Esophagus squamous epithelium (tissue), 5 donors: ENCODE measurements around the gene RNF32. TPM values are rescaled to one million over a fixed set of nuclear protein-coding genes. Genes with fewer than 3 reads are reported as not detected.

Source experiments
- DNase-seq: peaks from one replicate; lab custom pipeline; 2025; lab: John Stamatoyannopoulos, UW
- H3K27ac ChIP-seq, 4 donors: fragments of 200-600 bp; sonication (generic); one replicate each; pipeline ENCODE4 v1.5.1; 2016 to 2019; ENCODE audit warnings: mild to moderate bottlenecking in 1 of 4
- H3K27me3 ChIP-seq, 4 donors: fragments of 200-600 bp; sonication (generic); 1 replicate in 3 of 4; 2 replicates in 1 of 4; pipeline versions ENCODE4 v1.5.1 to v1.6.0; 2017 to 2021; ENCODE audit warnings: antibody characterized with exemption in 1 of 4
- H3K36me3 ChIP-seq, 3 donors: fragments of 200-600 bp; sonication (generic); one replicate each; pipeline ENCODE4 v1.5.1; 2016 to 2019
- H3K4me1 ChIP-seq, 3 donors: fragments of 200-600 bp; sonication (generic); one replicate each; pipeline ENCODE4 v1.5.1; 2017 to 2019
- H3K4me3 ChIP-seq, 4 donors: fragments of 200-600 bp; sonication (generic); 1 replicate in 3 of 4; 2 replicates in 1 of 4; pipeline ENCODE4 v1.5.1; 2016 to 2019; ENCODE audit warnings: mild to moderate bottlenecking in 2 of 4, moderate library complexity in 1 of 4
- H3K9me3 ChIP-seq, 3 donors: fragments of 200-600 bp; sonication (generic); one replicate each; pipeline ENCODE4 v1.5.1; 2016 to 2019
- CTCF ChIP-seq, 6 experiments: fragments of 450-650 bp in 4 of 6; fragments of 200-600 bp in 2 of 6; sonication (generic) in 2 of 6; IDR thresholded peaks; one replicate each; pipeline ENCODE4 v1.5.1; 2016 to 2019; ENCODE audit warnings: antibody characterized with exemption in 6 of 6, mild to moderate bottlenecking in 4 of 6, moderate library complexity in 4 of 6
- POLR2A ChIP-seq, 4 donors: fragments of 450-650 bp; IDR thresholded peaks; one replicate each; pipeline ENCODE4 v1.6.1; 2017; ENCODE audit warnings: antibody characterized with exemption in 4 of 4, mild to moderate bottlenecking in 4 of 4, moderate library complexity in 3 of 4
- WGBS, 2 donors: methylation state at CpG; one replicate each; pipeline ENCODE4 v1.1.5; 2018; 5-methylcytosine and 5-hydroxymethylcytosine counted together
- intact Hi-C: fragments of 100-400 bp; cut with DNase I; formaldehyde crosslinking; loops from one replicate; pipeline ENCODE4 v1.15.0; 2022
- total RNA-seq, 4 donors: library from RNA; depleted of rRNA; stranded (reverse); fragments of >200 nt; gene quantifications; one replicate each; pipeline ENCODE4 v1.1.0, GENCODE V29; 2016
- donor health status: DM: yes; HTN: yes; CAD: no.

Gene RNF32
- total RNA-seq, 4 donors from 2014 or later, result 0.64 to 1.7 (median 0.66) TPM; not detected in 1

- Histone ChIP-seq H3K36me3 (no peaks in the 10 kb centered on the region), H3K27me3 (peaks cover 0 to 14% (median 0%) of the 10 kb centered on the region in 4 donors), H3K4me1 (peaks cover 0 to 3% (median 0%) of the 10 kb centered on the region in 3 donors), H3K4me3 (no peak overlapping the region), H3K9me3 (no peaks in the 10 kb centered on the region), H3K27ac (no peak overlapping the region)
- TF ChIP-seq CTCF (IDR thresholded peaks at IDR 0.05), result no peak
- no peak for TF ChIP-seq POLR2A (IDR thresholded peaks at IDR 0.05)
- 86 to 93% methylated on average over 4 of the region's 4 CpGs for WGBS, 2 donors
- DNase-seq, result no peak
- intact Hi-C loops, result no loop called here
Observed at GRCh38 chr7:156602283-156602682, 38.3 kb upstream of the RNF32 start.

GRCh38 chr7:156603011-156603410 lies 37.6 kb upstream of the RNF32 start:
- no peak for DNase-seq
- no peaks in the 10 kb centered on the region for H3K36me3 ChIP-seq
- intact Hi-C loops, result no loop called here
- H3K9me3 ChIP-seq, result no peaks in the 10 kb centered on the region
- WGBS, 2 donors, result 80 to 83% methylated on average over 6 of the region's 6 CpGs
- peaks cover 0 to 10% (median 3%) of the 10 kb centered on the region in 3 donors for H3K4me1 ChIP-seq
- H3K27ac ChIP-seq, result no peak overlapping the region
- peaks cover 0 to 21% (median 0%) of the 10 kb centered on the region in 4 donors for H3K27me3 ChIP-seq
- H3K4me3 ChIP-seq, result no peak overlapping the region
- TF ChIP-seq POLR2A (IDR thresholded peaks at IDR 0.05) (no peak), CTCF (IDR thresholded peaks at IDR 0.05) (no peak)

GRCh38 chr7:156603629-156604028 lies 36.9 kb upstream of the RNF32 start:
- no peaks in the 10 kb centered on the region for H3K36me3 ChIP-seq
- 69 to 75% methylated on average over 7 of the region's 7 CpGs for WGBS, 2 donors
- intact Hi-C loops, result no loop called here
- peaks cover 0 to 25% (median 0%) of the 10 kb centered on the region in 4 donors for H3K27me3 ChIP-seq
- no peak overlapping the region for H3K4me3 ChIP-seq
- H3K9me3 ChIP-seq, result no peaks in the 10 kb centered on the region
- no peak overlapping the region for H3K27ac ChIP-seq
- peaks cover 0 to 13% (median 4%) of the 10 kb centered on the region in 3 donors for H3K4me1 ChIP-seq
- DNase-seq, result no peak
- TF ChIP-seq CTCF (IDR thresholded peaks at IDR 0.05) (no peak), POLR2A (IDR thresholded peaks at IDR 0.05) (no peak)

GRCh38 chr7:156604311-156604710 lies 36.3 kb upstream of the RNF32 start:
- DNase-seq, result no peak
- intact Hi-C loops, result no loop called here
- Histone ChIP-seq H3K27ac (no peak overlapping the region), H3K4me1 (peaks cover 0 to 16% (median 4%) of the 10 kb centered on the region in 3 donors), H3K9me3 (no peaks in the 10 kb centered on the region), H3K36me3 (no peaks in the 10 kb centered on the region), H3K4me3 (no peak overlapping the region), H3K27me3 (peaks cover 0 to 28% (median 0%) of the 10 kb centered on the region in 4 donors)
- 43 to 50% methylated on average over 11 to 14 of the region's 15 CpGs for WGBS, 2 donors
- TF ChIP-seq CTCF (IDR thresholded peaks at IDR 0.05) (no peak), POLR2A (IDR thresholded peaks at IDR 0.05) (no peak)

- H3K27me3 ChIP-seq, result peaks cover 0 to 28% (median 0%) of the 10 kb centered on the region in 4 donors
- 63 to 69% methylated on average over 4 to 10 of the region's 22 CpGs for WGBS, 2 donors
- no peak overlapping the region for H3K4me3 ChIP-seq
- DNase-seq, result no peak
- intact Hi-C loops, result no loop called here
- H3K27ac ChIP-seq, result no peak overlapping the region
- no peaks in the 10 kb centered on the region for H3K36me3 ChIP-seq
- H3K9me3 ChIP-seq, result no peaks in the 10 kb centered on the region
- TF ChIP-seq CTCF (IDR thresholded peaks at IDR 0.05) (no peak), POLR2A (IDR thresholded peaks at IDR 0.05) (no peak)
- peaks cover 0 to 18% (median 4%) of the 10 kb centered on the region in 3 donors for H3K4me1 ChIP-seq
Observed at GRCh38 chr7:156604836-156605695, 35.5 kb upstream of the RNF32 start.
